A549 (cell line): ENCODE data around the gene SIAH2.

Source experiments
- CEBPB ChIP-seq, 2 experiments: fragments of >200 bp in 1 of 2; sonication (Bioruptor Twin) in 1 of 2; formaldehyde crosslinking in 1 of 2; IDR thresholded peaks; 2 replicates each; pipeline ENCODE4 v1.6.1; 2012 to 2016
- CHD2 ChIP-seq: fragments of 150-350 bp; IDR thresholded peaks from 2 replicates; pipeline ENCODE4 v1.6.1; 2014; ENCODE audit warnings: low read length; ENCODE audit not compliant: partially characterized antibody
- EHMT2 ChIP-seq: fragments of 200-600 bp; sonication (generic); IDR thresholded peaks from 2 replicates; pipeline ENCODE4 v1.6.1; 2016; ENCODE audit warnings: antibody characterized with exemption, low read depth, mild to moderate bottlenecking, moderate library complexity
- ESRRA ChIP-seq: fragments of 150-350 bp; IDR thresholded peaks from 2 replicates; pipeline ENCODE4 v1.6.1; 2014; ENCODE audit warnings: mild to moderate bottlenecking, low read length, borderline replicate concordance
- HMGXB4 ChIP-seq: fragments of 250-450 bp; sonication (Bioruptor Pico); IDR thresholded peaks from 2 replicates; pipeline ENCODE4 v1.5.0; 2021; ENCODE audit warnings: mild to moderate bottlenecking, moderate library complexity, borderline replicate concordance
- MAFK ChIP-seq: fragments of 450-650 bp; IDR thresholded peaks from 2 replicates; pipeline ENCODE4 v1.6.1; 2014; ENCODE audit not compliant: partially characterized antibody
- MAX ChIP-seq: IDR thresholded peaks from 2 replicates; pipeline ENCODE4 v1.6.1; 2012
- MAZ ChIP-seq: fragments of 150-350 bp; IDR thresholded peaks from 2 replicates; pipeline ENCODE4 v1.6.1; 2014; ENCODE audit warnings: antibody characterized with exemption, low read depth, low read length, borderline replicate concordance
- POLR2A ChIP-seq: IDR thresholded peaks from 2 replicates; pipeline ENCODE4 v1.6.1; 2012; ENCODE audit warnings: mild to moderate bottlenecking, low read length
- RFX5 ChIP-seq: fragments of 450-650 bp; IDR thresholded peaks from 2 replicates; pipeline ENCODE4 v1.7.1; 2014; ENCODE audit warnings: antibody characterized with exemption, mild to moderate bottlenecking, moderate library complexity
- USF2 ChIP-seq: fragments of 450-650 bp; IDR thresholded peaks from 2 replicates; pipeline ENCODE4 v1.6.1; 2014; ENCODE audit warnings: antibody characterized with exemption
- TF ChIP-seq, protein P1 (sequence below): IDR thresholded peaks from 2 replicates; pipeline ENCODE4 v1.6.1; 2012
- TF ChIP-seq, protein P2 (sequence below): fragments of >200 bp; sonication (Bioruptor Twin); formaldehyde crosslinking; IDR thresholded peaks from 3 replicates; pipeline ENCODE4 v1.5.1; 2016

GRCh38 chr3:150771600-150771999 is 8.6 kb upstream of the SIAH2 start:
- TF ChIP-seq, protein P1, sequence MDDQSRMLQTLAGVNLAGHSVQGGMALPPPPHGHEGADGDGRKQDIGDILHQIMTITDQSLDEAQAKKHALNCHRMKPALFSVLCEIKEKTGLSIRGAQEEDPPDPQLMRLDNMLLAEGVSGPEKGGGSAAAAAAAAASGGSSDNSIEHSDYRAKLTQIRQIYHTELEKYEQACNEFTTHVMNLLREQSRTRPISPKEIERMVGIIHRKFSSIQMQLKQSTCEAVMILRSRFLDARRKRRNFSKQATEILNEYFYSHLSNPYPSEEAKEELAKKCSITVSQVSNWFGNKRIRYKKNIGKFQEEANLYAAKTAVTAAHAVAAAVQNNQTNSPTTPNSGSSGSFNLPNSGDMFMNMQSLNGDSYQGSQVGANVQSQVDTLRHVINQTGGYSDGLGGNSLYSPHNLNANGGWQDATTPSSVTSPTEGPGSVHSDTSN: no peak
- TF ChIP-seq RFX5 (no peak), POLR2A (no peak), CHD2 (no peak), ESRRA (no peak), MAX (no peak), MAZ (no peak), HMGXB4 (CRISPR knock-in tag) (no peak), USF2 (peak; percentile 41; the same call in 1 of the 2 replicates), MAFK (no peak), EHMT2 (no peak), CEBPB (IDR thresholded peaks at IDR 0.05) (no peak)
- TF ChIP-seq, protein P2, sequence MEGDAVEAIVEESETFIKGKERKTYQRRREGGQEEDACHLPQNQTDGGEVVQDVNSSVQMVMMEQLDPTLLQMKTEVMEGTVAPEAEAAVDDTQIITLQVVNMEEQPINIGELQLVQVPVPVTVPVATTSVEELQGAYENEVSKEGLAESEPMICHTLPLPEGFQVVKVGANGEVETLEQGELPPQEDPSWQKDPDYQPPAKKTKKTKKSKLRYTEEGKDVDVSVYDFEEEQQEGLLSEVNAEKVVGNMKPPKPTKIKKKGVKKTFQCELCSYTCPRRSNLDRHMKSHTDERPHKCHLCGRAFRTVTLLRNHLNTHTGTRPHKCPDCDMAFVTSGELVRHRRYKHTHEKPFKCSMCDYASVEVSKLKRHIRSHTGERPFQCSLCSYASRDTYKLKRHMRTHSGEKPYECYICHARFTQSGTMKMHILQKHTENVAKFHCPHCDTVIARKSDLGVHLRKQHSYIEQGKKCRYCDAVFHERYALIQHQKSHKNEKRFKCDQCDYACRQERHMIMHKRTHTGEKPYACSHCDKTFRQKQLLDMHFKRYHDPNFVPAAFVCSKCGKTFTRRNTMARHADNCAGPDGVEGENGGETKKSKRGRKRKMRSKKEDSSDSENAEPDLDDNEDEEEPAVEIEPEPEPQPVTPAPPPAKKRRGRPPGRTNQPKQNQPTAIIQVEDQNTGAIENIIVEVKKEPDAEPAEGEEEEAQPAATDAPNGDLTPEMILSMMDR: no peak
